ENCODE measurements around the gene ALDH8A1.
"Not testable (repeated sequence)": the region's sequence is repeated elsewhere in the genome, so short reads cannot be mapped to it uniquely, and the experiment has no call there.

Gene ALDH8A1

GRCh38 chr6:134918418-134918961 lies 31.4 kb downstream of the ALDH8A1 start:
- H3K36me3 Mint-ChIP-seq (ENCODE audit: low read depth), result no peaks in the 10 kb centered on the region
- TF ChIP-seq CTCF (IDR thresholded peaks at IDR 0.05; ENCODE audit: unreplicated experiment in 3 of 3), result no peak
- H3K4me3 Mint-ChIP-seq, result no peak overlapping the region
- no peaks in the 10 kb centered on the region for H3K27me3 Mint-ChIP-seq (ENCODE audit: low read depth)
- H3K9me3 Mint-ChIP-seq, result no peaks in the 10 kb centered on the region
- peaks cover 7% of the 10 kb centered on the region for H3K4me1 Mint-ChIP-seq
- no peak overlapping the region for H3K27ac Mint-ChIP-seq

- Mint-ChIP-seq H3K36me3 (ENCODE audit: low read depth) (no peaks in the 10 kb centered on the region), H3K27me3 (ENCODE audit: low read depth) (no peaks in the 10 kb centered on the region), H3K4me1 (peaks cover 28% of the 10 kb centered on the region), H3K9me3 (no peaks in the 10 kb centered on the region), H3K4me3 (no peak overlapping the region), H3K27ac (no peak overlapping the region)
- no peak for TF ChIP-seq CTCF (IDR thresholded peaks at IDR 0.05; ENCODE audit: unreplicated experiment in 3 of 3)
Measured at GRCh38 chr6:134911547-134911946, 38.4 kb downstream of the ALDH8A1 start.

GRCh38 chr6:134910593-134910935 lies 39.3 kb downstream of the ALDH8A1 start:
- no peaks in the 10 kb centered on the region for H3K36me3 Mint-ChIP-seq (ENCODE audit: low read depth)
- TF ChIP-seq CTCF (IDR thresholded peaks at IDR 0.05; ENCODE audit: unreplicated experiment in 3 of 3), result no peak
- H3K27me3 Mint-ChIP-seq (ENCODE audit: low read depth), result peaks cover 4% of the 10 kb centered on the region
- H3K4me1 Mint-ChIP-seq, result peaks cover 28% of the 10 kb centered on the region
- H3K4me3 Mint-ChIP-seq, result no peak overlapping the region
- no peaks in the 10 kb centered on the region for H3K9me3 Mint-ChIP-seq
- H3K27ac Mint-ChIP-seq, result peak overlapping the region in 2 of 3 experiments; percentile 27 to 80

- peaks cover 4% of the 10 kb centered on the region for H3K27me3 Mint-ChIP-seq (ENCODE audit: low read depth)
- no peak overlapping the region for H3K4me3 Mint-ChIP-seq
- H3K9me3 Mint-ChIP-seq, result no peaks in the 10 kb centered on the region
- TF ChIP-seq CTCF (IDR thresholded peaks at IDR 0.05; ENCODE audit: unreplicated experiment in 3 of 3), result no peak
- H3K27ac Mint-ChIP-seq, result peak overlapping the region in 2 of 3 experiments; percentile 27 to 80
- H3K36me3 Mint-ChIP-seq (ENCODE audit: low read depth), result no peaks in the 10 kb centered on the region
- peaks cover 28% of the 10 kb centered on the region for H3K4me1 Mint-ChIP-seq
Measured at GRCh38 chr6:134909701-134910592, 40.0 kb downstream of the ALDH8A1 start.

- Mint-ChIP-seq H3K9me3 (no peaks in the 10 kb centered on the region), H3K27me3 (ENCODE audit: low read depth) (peaks cover 4% of the 10 kb centered on the region), H3K36me3 (ENCODE audit: low read depth) (no peaks in the 10 kb centered on the region), H3K4me3 (peak overlapping the region in 1 of 3 experiments; percentile 0), H3K4me1 (peaks cover 28% of the 10 kb centered on the region), H3K27ac (peak overlapping the region; percentile 27 to 80 (median 31))
- TF ChIP-seq CTCF (IDR thresholded peaks at IDR 0.05; ENCODE audit: unreplicated experiment in 3 of 3), result no peak
Measured at GRCh38 chr6:134908906-134909516, 40.9 kb downstream of the ALDH8A1 start.

GRCh38 chr6:134904731-134905130 lies 45.2 kb downstream of the ALDH8A1 start:
- H3K27me3 Mint-ChIP-seq (ENCODE audit: low read depth); H3K27ac Mint-ChIP-seq; H3K4me3 Mint-ChIP-seq; H3K36me3 Mint-ChIP-seq (ENCODE audit: low read depth); H3K9me3 Mint-ChIP-seq: not testable (repeated sequence)
- H3K4me1 Mint-ChIP-seq, result peaks cover 23% of the 10 kb centered on the region

Data from nephron (organoid).